GM18861 (cell line): Measurements from ENCODE around the gene PCDHB6.
"Not testable (repeated sequence)": the region's sequence is repeated elsewhere in the genome, so short reads cannot be mapped to it uniquely, and the experiment has no call there.

ENCODE experiments used
- ATAC-seq: cut with Tn5 transposase; IDR thresholded peaks from one replicate; pipeline ENCODE4 v1.9.1; 2021; ENCODE audit not compliant: unreplicated experiment

Gene PCDHB6

GRCh38 chr5:141201646-141202045, 51.8 kb downstream of the PCDHB6 start:
- ATAC-seq = not testable (repeated sequence)
